HG02798 (cell line): ENCODE data around the gene GOLPH3L.
"Not testable (repeated sequence)": the region's sequence is repeated elsewhere in the genome, so short reads cannot be mapped to it uniquely, and the experiment has no call there.

Source experiments
- ATAC-seq: cut with Tn5 transposase; IDR thresholded peaks from one replicate; pipeline ENCODE4 v1.9.1; 2021; ENCODE audit warnings: mild to moderate bottlenecking; ENCODE audit not compliant: unreplicated experiment, poor library complexity

GOLPH3L gene

DNA sequence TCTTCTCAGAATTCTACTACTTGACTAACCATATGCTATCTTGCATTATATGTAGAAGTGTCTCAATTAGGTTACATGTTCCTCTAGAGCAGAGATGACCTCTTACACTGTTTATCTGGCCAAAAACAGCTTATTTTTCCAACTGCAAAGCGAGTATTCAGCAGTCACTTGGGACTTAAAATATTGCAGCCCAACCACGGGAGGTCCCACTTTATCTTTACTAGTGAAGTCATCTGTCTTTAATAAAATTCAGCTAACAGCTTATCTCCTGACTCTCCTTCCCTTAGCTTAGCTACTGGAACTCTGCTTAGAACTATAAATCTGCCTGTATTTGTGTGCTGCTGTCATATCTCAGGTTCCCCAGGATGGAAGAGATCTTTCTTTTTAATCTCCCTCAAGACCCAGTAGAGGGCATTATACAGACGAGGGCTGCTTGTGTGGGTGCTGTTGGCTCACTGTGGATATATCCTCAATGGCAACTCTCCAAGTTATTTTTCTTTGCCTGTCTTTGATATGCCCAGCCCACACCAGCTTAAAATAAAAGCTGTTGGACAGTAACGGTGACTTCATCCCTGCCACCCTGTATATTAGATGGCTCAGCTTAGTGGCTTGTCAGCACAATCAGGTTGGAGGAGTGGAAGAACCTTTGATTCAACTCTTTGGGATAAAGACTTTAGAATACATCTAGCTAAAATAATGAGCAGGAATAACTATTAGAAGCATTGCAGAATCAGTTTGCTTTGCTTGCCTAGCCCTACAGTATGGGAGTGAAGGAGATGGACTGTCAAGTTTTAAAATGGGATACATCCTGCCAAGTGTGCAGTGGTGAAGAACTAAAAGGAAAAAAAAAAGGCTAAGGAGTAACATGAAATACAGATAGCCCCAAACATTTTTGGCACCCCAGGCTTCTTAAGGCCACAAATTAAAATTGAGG lies 77.1 kb downstream of the GOLPH3L start:
- no peak for ATAC-seq

DNA sequence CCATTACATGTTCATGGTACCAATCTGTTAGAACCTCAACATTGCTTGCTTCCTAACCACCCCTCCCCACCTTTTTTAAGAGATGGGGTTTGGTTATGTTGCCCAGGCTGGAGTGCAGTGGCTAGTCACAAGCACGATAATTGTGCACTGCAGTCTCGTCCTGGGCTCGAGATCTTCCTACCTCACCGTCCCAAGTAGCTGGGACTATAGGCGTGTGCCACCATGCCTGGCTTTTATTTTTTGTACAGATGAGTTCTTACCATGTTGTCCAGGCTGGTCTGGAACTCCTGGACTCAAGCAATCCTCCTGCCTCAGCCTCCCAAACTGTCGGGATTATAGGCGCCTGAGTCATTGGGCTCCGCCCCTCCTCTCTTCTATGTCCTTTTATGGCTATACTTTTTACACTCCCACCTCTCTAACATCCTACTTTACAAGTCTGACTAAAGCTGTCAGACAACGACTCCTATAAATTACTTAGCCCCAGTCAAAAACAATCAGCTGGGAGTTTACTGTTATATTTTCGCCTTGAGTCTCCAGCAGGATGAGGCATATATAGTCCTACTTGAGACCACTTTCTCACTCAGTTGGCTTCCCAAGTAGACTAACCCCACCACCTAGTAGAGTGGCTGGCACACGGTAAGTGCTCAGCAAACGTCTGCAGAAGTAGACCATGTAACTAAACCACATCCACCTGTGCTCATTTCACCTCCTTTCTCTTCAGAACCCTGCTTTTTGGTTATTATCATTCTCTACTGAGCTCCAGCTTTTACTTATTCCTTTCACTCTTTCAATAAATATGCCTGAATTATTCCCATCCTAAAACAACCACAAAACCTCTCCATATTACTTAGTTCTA lies 81.4 kb downstream of the GOLPH3L start:
- no peak for ATAC-seq

DNA sequence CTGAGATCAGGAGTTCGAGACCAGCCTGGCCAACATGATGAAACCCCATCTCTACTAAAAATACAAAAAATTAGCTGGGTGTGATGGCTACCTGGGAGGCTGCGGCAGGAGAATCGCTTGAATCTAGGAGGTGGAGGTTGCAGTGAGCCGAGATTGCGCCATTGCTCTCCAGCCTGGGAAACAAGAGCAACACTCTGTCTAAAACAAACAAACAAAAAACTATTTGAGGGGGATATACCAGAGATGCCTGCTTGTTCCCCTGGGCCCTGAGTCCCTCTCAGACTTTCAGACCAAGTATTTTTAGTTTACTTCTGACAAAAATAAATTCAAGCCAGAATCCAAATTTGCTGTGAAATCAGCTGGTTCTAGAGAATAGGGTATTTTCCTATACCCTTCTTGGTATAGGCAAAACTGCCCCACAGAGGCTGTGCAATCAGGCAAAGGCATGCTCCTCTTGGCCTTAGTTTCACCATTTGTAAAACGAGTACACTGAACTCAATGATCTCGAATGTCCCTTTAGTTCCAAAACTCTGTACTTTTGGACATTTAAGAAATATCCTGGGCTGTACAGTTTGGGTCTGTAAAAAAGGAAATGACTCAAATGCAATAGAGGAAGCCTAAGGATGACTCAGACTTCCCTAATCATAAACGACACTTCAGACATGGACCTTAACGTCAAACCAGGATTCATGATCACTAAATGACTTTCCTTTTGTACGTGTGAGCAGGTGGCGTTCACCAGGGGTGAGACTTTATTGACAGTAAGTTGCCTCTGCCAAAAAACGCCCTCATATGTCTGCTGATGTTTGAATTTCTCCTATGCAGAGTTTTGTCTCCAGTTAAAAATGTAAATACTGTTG lies 83.7 kb downstream of the GOLPH3L start:
- peak; percentile 36 for ATAC-seq

DNA sequence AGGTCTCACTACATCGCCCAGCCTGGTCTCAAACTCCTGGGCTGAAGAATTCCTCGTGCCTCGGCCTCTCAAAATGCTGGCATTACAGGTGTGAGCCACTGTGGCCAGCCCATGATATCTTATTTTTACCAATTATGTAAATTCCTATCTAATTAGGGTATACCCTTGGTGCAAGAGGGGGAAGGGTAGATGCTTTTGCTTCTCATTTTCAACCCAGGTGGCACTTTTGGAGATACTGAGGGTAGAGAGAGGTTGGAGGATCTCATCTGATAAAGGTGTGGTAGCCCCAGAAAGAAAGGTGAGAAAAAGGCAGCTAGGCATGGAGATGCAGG lies 85.0 kb downstream of the GOLPH3L start:
- ATAC-seq = peak; percentile 16

DNA sequence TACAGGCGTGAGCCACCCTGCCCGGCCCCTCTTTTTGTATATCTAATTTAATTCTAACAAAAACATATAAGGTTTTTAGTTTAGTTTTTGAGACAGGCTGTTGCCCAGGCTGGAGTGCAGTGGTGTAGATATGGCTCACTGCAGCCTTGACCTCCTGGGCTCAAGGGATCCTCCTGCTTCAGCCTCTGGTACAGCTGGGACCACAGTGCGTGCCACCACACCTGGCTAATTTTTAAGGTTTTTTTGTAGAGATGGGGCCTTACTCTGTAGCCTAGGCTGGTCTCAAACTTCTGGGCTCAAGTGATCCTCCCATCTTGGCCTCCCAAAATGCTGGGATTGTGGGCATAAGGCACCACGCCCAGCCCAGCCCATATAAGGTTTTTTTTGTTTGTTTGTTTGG lies 86.4 kb downstream of the GOLPH3L start:
- ATAC-seq = no peak

DNA sequence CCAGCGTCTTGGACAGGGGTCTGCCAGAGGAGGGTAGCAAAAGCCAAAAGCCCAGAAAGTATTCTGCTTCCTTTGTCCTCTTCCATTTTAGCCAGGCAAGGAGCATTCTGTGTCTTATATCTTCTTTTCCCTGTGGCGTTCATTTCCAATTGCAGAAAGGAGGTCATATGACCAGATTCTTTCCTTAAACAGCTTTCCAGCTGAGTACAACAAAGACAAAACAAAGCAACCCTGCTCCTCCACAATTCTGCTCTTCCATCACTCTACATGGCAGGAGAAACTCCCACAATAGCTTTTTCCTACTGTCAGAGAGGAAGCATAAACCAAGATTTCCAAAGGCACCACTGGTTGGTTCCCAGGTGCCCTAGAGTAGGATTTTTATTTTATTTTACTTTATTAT lies 87.2 kb downstream of the GOLPH3L start:
- ATAC-seq = no peak

DNA sequence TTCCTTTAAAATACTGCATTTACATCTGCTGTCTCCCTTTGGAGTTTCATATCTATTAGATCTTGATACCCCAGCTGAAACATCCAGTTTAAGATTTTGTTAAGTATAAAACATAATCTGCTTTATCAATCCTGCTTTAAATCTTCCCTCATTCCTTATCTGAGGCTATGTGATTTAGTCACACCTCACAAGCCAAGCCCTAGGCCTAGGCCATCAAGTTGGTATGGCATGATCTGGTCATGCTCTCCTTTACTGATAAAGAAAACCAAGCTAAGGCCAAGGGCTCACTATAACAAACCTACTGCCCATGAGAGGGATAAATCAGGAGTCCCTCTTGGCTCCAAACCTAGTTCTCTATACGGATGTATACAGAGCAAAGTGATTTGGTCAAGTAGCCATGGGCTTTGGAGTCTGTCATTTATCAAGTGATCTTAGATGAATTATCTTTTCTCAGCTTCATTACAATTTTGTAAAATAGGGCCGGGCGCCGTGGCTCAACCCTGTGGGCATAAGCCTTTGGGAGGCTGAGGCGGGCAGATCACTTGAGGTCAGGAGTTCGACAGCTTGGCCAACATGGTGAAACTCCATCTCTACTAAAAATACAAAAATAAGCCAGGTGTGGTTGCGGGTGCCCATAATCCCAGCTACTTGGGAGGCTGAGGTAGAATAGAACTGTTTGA lies 90.4 kb downstream of the GOLPH3L start:
- no peak for ATAC-seq

DNA sequence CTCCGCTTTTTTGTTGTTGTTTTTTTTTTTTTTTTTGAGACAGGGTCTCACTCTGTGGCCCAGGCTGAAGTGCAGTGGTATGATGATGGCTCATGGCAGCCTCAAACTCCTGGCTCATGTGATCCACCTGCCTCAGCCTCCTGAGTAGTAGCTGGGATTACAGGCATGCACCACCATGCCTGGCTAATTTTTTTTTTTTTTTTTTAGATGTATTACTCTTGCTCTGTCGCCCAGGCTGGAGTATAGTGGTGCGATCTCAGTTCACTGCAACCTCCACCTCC lies 91.6 kb downstream of the GOLPH3L start:
- not testable (repeated sequence) for ATAC-seq

DNA sequence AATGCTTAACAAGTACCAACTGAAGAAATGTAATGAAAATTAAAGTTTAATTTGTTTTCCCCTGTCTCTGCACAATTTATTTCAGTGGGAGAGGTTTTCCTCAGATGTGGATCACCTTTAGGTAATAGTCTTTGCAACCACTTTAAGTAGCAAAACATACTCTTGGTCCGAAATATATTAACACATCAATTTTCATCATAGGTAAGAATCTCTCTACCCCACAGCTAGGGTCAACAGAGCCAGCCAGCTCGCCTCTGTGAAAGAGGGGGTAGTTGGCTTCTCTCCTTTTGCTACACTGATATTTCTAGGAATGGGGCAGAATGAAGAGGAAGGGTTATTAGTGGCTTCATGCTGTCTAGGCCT lies 92.7 kb downstream of the GOLPH3L start:
- ATAC-seq = no peak

DNA sequence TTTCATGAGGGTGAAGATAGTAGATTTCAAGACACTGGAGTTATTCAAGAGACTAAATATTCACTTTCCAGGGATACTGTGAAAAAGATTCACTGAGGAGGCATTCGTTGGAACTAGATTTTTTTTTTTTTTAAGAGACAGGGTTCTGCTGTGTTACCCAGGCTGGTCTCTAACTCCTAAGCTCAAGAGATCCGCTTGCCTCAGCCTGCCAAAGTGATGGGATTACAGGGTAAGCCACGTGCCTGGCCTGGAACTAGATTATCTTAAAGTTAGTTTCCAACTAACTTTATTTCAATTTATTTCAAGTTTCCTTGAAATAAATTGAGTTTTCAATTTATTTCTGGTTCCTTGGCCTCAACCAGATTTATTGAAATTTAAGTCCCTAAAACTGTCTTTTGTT lies 93.2 kb downstream of the GOLPH3L start:
- no peak for ATAC-seq

DNA sequence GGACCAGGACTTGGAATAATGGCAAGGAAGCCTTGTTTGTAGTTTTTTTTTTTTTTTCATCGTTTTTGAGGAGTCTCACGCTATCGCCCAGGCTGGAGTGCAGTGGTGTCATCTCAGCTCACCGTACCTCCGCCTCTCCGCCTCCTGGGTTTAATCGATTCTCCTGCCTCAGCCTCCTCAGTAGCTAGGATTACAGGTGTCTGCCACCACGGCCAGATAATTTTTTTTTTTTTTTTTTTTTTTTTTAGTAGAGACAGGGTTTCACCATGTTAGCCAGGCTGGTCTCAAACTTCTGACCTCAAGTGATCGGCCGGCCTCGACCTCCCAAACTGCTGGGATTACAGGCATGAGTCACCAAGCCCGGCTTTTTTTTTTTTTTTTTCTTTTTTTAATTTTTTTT lies 94.6 kb downstream of the GOLPH3L start:
- ATAC-seq = not testable (repeated sequence)

DNA sequence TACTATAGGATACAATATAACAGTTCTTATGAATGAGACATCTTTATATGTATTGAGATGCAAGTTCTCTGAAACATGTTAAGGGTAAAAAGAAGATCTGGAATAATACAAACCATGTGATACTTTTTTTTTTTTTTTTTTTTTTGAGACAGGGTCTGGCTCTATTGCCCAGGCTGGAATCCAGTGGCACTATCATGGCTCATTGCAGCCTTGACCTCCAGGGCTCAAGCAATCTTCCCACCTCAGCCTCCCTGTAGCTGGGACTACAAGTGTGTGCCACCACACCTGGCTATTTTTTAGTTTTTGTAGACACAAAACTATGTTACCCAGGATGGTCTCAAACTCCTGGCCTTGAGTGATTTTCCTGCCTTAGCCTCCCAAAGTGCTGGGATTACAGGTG lies 95.4 kb downstream of the GOLPH3L start:
- no peak for ATAC-seq

DNA sequence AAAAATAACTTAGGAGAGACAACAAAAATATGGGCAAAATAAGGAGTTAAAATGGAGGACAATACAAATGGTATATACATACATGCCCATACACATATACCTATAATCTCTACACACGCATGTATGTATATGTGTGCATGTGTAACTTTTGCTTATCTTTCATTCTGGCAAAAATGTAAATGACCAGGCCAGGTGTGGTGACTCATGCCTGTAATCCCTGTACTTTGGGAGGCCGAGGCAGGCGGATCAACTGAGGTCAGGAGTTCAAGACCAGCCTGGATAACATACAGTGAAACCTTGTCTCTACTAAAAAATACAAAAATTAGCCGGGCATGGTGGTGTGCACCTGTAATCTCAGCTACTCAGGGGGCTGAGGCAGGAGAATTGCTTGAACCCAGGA lies 98.6 kb downstream of the GOLPH3L start:
- ATAC-seq = not testable (repeated sequence)

DNA sequence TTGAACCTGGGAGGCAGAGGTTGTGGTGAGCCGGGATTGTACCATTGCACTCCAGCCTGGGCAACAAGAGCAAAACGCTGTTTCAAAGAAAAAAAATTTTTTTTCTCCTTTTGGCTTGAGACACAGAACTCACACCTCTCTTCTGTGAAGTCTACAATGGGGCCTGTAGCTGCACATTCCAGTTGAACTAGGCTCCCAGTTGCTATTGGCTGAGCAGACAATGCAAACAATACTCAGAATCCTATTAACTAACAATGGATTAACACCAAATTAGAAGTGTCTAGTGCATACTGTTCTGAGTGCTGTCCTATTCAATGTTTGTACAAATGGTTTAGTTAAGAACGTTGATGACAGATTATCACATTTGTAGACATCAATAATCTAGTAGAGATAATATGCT lies 100.0 kb downstream of the GOLPH3L start:
- ATAC-seq = no peak
